EL (cell line): ENCODE results near the gene OTOR.
A peak's percentile ranks its signal among the peaks of the same experiment; 100 is the strongest.

ENCODE experiments used
- DNase-seq: peaks from one replicate; pipeline ENCODE4 v3.0.0-alpha.2; 2016

OTOR gene

GRCh38 chr20:16748308-16748900 is at the start of gene OTOR:
TSS of gene OTOR (plus strand) at chr20:16748358. CDS start at chr20:16748402, 44 bp downstream.
- no peak for DNase-seq

DNA sequence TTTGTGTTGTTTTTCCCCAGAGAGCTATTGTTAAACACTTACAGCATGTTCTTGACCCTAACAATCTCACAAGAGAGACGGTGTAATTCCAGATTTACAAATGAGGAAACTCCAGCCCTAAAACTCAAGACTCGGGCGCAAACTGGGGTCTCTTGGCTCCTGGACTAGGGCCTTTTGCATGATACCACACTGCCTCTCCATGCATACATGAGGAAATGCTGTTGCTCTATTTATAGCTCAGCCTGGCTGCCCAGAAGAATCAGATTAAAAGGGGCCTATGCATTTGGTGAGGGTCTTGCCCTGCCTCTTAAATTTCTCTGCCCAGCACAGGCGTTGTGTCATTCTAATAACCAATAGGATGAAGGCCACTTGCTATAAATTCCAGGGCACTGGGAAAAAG is 48.9 kb upstream of the OTOR start:
- no peak for DNase-seq

DNA sequence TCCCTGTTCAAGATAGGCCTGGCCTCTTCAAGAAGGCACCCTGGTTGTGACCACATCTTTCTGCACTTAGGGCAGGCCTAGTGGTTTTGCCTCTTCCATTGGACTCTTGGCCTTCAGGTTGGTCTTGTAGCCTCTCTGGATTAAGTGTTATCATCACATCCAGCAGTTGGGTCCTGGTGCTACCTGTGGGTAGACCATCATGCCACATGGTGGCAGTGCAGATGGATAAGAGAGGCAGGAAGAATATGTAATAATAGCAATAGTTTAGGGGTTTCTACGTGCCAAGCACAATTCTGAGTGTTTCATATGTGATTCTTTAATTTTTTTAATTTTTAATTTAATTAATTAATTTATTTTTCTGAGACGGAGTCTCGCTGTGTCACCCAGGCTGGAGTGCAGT is 46.9 kb upstream of the OTOR start:
- DNase-seq, result peak; percentile 4

DNA sequence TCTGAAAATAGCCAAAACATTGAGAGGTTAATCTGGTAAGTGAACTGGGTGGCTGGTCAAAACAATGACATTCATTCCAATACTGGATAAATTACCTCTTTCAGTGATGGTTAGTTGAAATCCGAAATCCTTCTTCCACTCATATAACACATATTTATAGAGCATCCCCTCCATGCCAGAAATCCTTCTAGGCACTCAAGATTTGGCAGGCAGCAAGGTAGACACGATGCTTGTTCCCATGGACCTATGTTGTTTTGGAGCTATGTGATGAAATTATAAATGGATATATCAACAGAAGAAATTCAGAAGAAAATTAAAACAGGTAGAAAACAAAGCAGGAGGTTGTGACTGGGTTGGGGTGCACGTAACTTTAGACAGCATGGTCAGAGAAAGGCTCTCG is 44.6 kb upstream of the OTOR start:
- DNase-seq, result no peak

- DNase-seq, result no peak
Measured at GRCh38 chr20:16707674-16708073, 40.5 kb upstream of the OTOR start.

- DNase-seq, result no peak
Measured at GRCh38 chr20:16708602-16709001, 39.6 kb upstream of the OTOR start.

DNA sequence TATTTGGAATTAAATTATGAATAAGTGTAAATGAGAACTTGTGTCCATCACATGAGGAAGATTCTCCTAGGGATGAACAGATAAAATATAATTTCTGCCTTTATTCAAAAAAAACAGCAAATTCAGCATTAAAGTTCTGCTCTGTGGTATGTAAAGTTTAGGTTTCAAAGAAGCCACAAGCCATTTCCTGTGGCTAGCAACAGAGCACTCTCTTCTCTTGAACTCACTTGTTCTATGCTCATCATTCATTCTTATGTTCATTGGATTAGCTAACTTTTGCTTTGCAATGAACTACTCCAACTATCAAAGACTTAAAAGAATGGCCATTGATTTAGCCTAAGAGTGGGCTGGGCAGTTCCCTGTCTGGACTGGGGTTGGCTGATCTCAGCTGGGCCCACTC is 39.1 kb upstream of the OTOR start:
- DNase-seq, result no peak

GRCh38 chr20:16710781-16711180 is 37.4 kb upstream of the OTOR start:
- no peak for DNase-seq

DNA sequence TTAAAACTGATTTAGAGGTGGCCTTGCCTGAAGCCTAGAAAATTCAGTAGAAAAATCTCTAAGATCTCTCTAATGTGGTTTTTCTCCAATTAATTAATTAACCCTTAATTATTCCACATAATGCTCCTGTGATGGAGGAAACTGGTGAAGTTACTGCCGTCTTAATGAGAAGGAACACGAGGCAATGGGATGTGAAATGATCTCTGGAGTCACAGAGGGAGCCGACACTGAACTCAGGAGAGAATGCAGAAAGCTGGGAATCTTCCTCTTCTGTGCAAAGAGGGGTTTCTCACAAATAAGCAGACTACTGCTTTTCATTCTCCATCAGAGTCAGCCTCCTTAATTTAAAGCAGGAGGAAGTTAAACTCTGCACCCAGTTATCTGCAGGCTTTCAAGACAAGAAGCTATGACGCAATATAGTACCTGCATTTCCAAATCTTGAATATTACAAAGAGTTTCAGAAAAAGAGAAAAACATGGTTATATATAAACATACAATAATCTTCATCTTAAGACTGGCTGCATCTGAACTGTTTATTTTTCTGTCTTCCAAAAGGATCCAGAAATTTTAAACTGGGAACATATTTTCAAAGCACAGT is 36.4 kb upstream of the OTOR start:
- DNase-seq, result no peak

- no peak for DNase-seq
Measured at GRCh38 chr20:16712511-16712947, 35.6 kb upstream of the OTOR start.

- no peak for DNase-seq
Measured at GRCh38 chr20:16713066-16713465, 35.1 kb upstream of the OTOR start.

DNA sequence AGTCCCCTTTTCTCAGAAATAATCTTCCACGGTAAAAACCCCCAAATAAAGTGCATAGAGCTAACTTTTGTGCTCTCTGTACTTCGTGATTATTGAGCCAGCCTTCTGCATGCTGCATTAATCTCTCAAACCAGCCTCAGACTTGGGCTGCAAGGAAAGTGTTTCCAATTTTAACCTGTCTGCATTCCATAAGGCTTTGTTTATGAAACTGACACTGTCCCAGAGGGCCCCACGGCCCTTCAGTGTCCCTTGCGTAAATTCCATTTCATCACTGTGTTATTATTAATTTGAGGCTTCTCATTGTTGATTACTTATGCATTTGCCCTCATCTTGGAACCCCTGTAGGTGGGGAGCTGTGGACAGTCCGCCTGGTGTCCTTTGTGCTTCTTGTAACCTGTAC is 33.9 kb upstream of the OTOR start:
- no peak for DNase-seq

DNA sequence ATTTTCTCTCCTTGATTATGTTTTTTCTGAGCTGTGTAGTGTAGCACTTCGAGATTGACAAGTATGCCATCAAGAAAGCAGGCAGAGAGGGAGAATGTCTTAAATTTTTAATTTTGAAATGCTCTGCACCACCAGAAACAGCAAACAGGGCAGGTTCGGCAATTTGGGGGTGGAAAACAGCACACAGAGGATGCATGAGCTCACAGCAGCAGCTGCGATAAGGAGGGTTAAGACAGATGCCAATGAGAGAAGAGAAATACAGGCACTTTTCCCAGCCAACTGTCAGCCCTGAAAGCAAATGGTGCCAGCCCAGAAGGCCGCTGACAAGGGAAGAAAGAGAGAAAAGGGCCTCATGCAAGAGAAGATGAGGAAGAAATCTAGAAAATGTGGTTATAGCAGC is 33.4 kb upstream of the OTOR start:
- no peak for DNase-seq

DNA sequence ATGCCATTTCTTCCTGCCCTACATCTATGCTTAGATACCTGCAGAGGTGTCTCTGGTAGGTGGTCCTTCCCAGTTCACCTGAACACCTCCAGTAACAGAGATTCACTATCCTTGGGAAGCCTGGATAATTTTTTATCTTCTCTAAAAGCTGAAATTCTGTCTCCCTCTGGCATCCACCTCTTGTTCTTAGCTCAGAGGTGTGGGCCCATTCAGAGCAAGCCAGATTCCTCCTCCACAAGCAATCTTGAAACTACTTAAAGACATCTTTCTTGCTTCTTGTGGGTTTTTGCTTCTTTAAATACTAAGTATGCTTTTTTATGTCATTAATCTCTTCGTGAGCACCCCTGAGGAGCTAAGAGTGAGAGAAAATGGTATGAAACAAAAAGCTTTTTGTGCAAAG is 28.7 kb upstream of the OTOR start:
- no peak for DNase-seq

- no peak for DNase-seq
Measured at GRCh38 chr20:16729080-16729479, 19.1 kb upstream of the OTOR start.

DNA sequence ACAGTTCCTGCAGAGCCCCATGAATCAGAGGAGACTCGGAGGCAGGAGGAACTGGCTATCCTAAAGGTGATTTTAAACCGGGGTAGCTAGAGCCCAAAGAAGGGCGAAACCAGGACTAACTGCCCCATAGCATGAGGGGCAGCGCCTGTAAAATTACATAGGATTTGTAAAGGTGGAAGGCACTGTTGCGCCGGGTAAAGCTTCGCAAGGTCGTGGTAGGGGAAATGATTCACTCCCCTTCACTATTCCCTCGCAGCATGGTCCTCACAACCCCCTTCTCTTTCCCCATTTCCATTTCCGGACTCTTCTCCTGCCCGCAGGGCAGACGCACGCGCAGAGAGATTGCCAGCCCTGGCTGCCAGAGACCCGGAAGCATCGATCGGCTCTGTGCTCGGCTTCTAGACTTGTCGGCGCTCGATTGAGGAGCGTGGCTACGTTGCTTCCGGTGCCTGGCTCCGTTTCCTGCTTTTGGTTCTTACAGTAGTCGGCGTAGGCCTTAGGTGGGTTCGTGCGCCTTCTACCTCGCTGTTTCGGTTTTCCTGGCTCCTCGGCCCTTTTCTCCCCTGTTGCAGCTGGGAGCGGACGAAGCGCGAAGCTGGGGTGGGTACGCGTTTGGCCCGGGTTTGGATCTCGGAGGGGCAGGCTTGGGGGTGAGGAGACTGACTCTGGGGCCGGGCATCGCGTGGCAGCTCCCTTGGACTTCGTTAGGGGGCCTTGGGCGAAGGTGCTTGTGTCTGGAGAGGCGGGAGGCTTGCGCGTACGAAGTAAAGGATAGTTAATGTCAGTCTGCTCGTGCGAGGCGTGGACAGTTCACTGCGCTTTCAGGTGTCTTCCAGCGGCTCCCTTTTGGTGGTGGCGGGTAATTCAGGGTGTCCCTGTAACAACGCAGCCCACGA is 18.3 kb upstream of the OTOR start, which contains the start of gene SNRPB2:
SNRPB2 (plus strand) TSS at position 462 of the 896 bp plus-strand sequence. CDS start 1,677 bp downstream, outside the sequence.
- peak; percentile 95 for DNase-seq

DNA sequence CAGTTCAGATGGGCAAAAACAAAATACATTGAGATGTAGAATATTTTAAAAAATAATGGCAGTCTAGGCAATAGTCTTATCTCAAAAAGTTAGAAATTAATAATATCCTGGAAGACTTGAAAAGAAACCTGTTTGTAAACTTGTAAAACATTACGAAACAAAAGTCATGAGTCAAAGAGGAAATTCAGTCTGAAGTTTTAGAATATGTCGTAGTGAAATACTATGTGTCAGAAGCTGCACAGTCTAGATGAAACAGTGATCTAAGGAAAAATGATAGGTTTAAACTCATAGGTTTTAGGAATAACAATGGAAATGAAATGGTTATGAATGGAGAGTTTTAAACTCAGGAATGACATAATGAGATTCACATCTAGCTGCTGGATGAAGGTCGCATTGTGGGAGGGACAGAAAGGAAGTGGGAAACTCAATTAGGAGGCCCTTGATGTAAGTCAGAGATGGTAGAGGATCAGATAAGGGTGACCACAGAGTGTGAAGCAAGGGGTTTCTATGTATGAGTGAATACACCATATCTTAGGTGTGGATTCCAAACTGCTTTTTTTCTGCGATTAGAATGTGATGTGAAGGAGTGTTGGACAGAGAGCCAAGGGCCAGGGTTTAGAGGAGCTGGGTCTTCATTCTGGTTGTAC is 15.5 kb upstream of the OTOR start:
- DNase-seq, result no peak

GRCh38 chr20:16740365-16741072 is 7.6 kb upstream of the OTOR start:
- no peak for DNase-seq

GRCh38 chr20:16744178-16744807 is 3.9 kb upstream of the OTOR start:
- no peak for DNase-seq

DNA sequence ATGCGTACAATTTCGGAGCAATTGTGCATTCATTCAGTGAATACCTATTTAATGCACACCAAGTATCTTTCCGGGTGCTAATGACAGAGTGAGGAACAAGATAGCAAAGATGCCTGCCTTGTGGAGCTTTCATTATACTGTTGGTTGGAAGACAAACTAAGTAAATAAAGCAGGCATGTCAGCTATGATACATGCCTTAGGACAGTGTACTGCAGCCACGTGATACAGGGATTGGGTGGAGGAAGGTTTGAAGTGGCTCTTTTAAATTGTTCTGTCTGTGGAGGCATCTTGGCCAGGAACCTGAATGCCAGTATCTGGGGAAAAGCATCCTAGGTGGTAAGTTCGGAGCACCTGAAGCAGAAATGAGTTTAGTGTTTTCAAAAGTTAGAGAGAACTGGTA is 3.0 kb upstream of the OTOR start:
- DNase-seq, result no peak

DNA sequence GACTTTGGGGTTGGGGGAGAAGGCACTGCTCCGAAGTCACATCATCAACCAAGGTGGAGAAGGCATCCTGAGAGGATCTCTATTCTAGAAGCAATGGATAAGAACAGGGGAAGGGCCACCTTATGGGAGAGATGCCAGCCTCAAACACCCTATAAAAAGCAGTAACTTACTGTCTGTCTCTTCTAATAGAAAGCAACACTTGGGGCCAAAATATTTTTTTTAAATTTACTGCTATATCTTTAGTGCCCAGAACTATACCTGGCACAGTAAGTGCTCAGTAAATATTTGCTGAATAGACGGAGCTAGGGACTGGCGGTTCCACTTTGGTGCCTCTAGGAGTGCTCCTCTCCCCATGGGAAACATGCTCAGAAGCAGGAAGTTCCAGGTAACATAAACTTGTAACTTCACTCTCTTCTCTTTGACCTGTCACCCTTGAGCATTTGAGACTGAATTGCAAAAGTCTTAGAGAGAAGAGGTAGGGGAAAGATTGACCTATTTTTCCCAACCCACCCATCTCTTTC is 807 bp upstream of the OTOR start:
- no peak for DNase-seq

DNA sequence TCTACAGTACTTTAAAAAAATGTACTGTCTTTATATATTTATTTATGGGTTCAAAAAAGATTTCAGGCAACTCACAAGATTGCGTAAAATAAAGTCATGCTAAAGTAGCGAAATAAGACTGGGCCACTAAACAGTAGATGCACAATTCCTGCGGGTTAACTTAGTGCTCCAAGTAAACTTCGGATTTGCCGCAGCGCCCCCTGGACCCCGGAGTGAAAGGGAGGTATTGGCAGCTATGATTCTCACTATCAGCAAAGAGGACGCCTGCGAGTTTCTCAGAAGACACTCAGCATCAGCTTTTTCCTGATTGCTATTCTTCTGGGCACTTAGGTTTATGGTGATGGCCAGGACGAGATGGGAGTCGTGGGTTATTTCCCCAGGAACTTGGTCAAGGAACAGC is 1.4 kb downstream of the OTOR start:
- no peak for DNase-seq
